ENCODE results near the gene NDUFA5.

DNA sequence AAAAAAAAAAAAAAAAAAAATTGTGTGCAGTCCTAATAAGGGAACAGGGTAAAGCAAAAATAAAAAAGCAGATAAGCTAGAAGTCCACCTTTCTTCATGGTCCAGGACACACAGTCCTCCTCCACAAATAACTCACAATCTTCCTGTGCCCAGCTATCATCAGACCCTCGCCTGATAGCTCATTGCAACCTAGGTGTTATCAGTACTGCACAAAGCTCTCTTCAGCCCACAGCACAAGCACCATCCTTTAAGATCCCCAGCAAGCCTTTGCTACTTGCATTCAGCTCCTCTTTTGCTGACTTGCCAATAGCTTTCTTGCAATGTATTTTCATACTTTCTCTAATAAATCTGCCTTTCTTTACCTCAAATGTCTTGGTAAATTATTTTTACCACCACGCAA, 5.0 kb downstream of the NDUFA5 start:
- no peak for TF ChIP-seq POLR2A (IDR thresholded peaks at IDR 0.05)
- TF ChIP-seq, protein P1, sequence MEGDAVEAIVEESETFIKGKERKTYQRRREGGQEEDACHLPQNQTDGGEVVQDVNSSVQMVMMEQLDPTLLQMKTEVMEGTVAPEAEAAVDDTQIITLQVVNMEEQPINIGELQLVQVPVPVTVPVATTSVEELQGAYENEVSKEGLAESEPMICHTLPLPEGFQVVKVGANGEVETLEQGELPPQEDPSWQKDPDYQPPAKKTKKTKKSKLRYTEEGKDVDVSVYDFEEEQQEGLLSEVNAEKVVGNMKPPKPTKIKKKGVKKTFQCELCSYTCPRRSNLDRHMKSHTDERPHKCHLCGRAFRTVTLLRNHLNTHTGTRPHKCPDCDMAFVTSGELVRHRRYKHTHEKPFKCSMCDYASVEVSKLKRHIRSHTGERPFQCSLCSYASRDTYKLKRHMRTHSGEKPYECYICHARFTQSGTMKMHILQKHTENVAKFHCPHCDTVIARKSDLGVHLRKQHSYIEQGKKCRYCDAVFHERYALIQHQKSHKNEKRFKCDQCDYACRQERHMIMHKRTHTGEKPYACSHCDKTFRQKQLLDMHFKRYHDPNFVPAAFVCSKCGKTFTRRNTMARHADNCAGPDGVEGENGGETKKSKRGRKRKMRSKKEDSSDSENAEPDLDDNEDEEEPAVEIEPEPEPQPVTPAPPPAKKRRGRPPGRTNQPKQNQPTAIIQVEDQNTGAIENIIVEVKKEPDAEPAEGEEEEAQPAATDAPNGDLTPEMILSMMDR (IDR thresholded peaks at IDR 0.05), result no peak

Measured in adrenal gland (tissue), 5 donors.